Natural killer cell (primary cell): Measurements from ENCODE around the gene OVCA2. TPM values are rescaled to one million over a fixed set of nuclear protein-coding genes. Genes with fewer than 3 reads are reported as not detected.

Experiments used
- ATAC-seq, 3 donors: fragments of 150-1000 bp in 2 of 3; fragments of 200-7000 bp in 1 of 3; cut with Tn5 transposase; 1 replicate in 1 of 3; 2 replicates in 2 of 3; pipeline ENCODE4 v1.10.0; 2021; ENCODE audit warnings: mild to moderate bottlenecking in 2 of 3, moderate library complexity in 2 of 3
- DNase-seq, 2 donors: peaks; one replicate each; pipeline versions ENCODE4 v3.0.0 to v3.0.0-alpha.2; 2013 to 2021; ENCODE audit warnings: mixed read lengths in 1 of 2
- H3K27ac ChIP-seq: one replicate; pipeline ENCODE4 v1.5.1; 2013; ENCODE audit warnings: mild to moderate bottlenecking, low read length
- H3K27me3 ChIP-seq: one replicate; pipeline ENCODE4 v1.6.1; 2013; ENCODE audit warnings: low read length; ENCODE audit not compliant: control insufficient read depth, insufficient read depth
- H3K36me3 ChIP-seq: one replicate; pipeline ENCODE4 v1.6.1; 2013; ENCODE audit warnings: low read length; ENCODE audit not compliant: control insufficient read depth, insufficient read depth
- H3K4me1 ChIP-seq: one replicate; pipeline ENCODE4 v1.6.1; 2013; ENCODE audit warnings: low read length; ENCODE audit not compliant: control insufficient read depth, insufficient read depth
- H3K4me3 ChIP-seq: one replicate; pipeline ENCODE4 v1.5.1; 2013; ENCODE audit warnings: low read length
- H3K9me3 ChIP-seq: one replicate; pipeline ENCODE4 v1.6.1; 2013; ENCODE audit warnings: low read length; ENCODE audit not compliant: control insufficient read depth, insufficient read depth
- H3K27ac Mint-ChIP-seq, 2 donors: one replicate each; pipeline ENCODE4 v1.8.0; 2022; ENCODE audit warnings: mild to moderate bottlenecking in 2 of 2, mixed read lengths in 2 of 2, moderate library complexity in 1 of 2
- H3K27me3 Mint-ChIP-seq, 2 donors: one replicate each; pipeline ENCODE4 v1.8.0; 2022; ENCODE audit warnings: low read depth in 2 of 2, mixed read lengths in 2 of 2
- H3K36me3 Mint-ChIP-seq: one replicate; pipeline ENCODE4 v1.8.0; 2022; ENCODE audit warnings: mixed read lengths
- H3K4me1 Mint-ChIP-seq, 2 donors: one replicate each; pipeline ENCODE4 v1.8.0; 2022; ENCODE audit warnings: mixed read lengths in 2 of 2
- H3K4me3 Mint-ChIP-seq: one replicate; pipeline ENCODE4 v1.8.0; 2022; ENCODE audit warnings: mild to moderate bottlenecking, moderate library complexity, mixed read lengths
- H3K9me3 Mint-ChIP-seq, 2 donors: one replicate each; pipeline ENCODE4 v1.8.0; 2022; ENCODE audit warnings: mixed read lengths in 2 of 2
- WGBS: methylation state at CpG from one replicate; pipeline ENCODE4 v1.1.7; 2013; ENCODE audit warnings: missing lambda C conversion rate; ENCODE audit not compliant: insufficient coverage; 5-methylcytosine and 5-hydroxymethylcytosine counted together
- intact Hi-C: fragments of 100-400 bp; cut with micrococcal nuclease; formaldehyde crosslinking; loops from one replicate; pipeline ENCODE4 v1.14.2; 2022
- total RNA-seq, 4 donors: library from RNA; stranded (reverse); fragments of 120-200 nt in 1 of 4; gene quantifications; one replicate each; pipeline versions ENCODE4 v1.2.3 to v1.2.4, GENCODE V29; 2013 to 2022
- TF ChIP-seq, protein P1 (sequence below): fragments of 200-600 bp; IDR thresholded peaks from one replicate; pipeline ENCODE4 v1.8.0; 2022; ENCODE audit warnings: antibody characterized with exemption

Gene OVCA2
- total RNA-seq, 3 donors from 2014 or later (not counting 1 experiment from before 2014, with no cell fraction given): 27.9 to 33.8 (median 28.5) TPM

DNA sequence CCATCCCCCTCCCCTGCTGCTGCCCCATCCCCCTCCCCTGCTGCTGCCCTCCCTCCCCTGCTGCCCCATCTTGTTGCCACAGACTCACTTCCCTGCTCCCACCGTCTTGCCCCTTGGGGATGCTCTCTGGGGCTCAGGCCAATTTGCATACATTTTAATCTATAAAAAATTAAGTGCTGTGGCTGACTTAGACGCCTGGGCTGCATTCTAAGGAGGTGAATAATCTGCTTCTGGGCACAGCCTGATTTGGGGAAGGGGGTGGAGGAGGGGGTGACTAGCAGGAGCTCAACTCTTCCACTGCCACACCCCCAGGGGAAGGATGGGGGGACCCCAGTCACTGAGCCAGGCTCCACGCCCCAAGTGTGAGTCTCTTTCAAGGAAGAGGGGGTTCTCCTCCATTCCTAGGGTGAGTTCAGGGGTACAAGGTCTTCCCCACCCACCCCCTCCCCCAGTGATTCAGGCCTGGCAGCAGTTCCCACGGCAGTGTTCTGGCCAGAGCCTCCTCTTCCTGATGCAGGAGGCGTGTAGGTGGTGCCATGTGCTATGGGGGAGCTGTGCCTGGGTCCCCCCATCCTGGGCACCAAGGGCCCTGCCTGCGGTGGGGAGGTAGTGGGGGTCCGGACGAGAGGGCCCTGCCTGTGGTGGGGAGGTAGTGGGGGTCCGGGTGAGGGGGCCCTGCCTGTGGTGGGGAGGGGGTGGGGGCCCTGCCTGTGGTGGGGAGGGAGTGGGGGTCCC is 6.8 kb upstream of the OVCA2 start:
- no peaks in the 10 kb centered on the region for H3K27me3 Mint-ChIP-seq
- H3K4me1 Mint-ChIP-seq: peaks cover 11% of the 10 kb centered on the region in 2 donors
- TF ChIP-seq, protein P1, sequence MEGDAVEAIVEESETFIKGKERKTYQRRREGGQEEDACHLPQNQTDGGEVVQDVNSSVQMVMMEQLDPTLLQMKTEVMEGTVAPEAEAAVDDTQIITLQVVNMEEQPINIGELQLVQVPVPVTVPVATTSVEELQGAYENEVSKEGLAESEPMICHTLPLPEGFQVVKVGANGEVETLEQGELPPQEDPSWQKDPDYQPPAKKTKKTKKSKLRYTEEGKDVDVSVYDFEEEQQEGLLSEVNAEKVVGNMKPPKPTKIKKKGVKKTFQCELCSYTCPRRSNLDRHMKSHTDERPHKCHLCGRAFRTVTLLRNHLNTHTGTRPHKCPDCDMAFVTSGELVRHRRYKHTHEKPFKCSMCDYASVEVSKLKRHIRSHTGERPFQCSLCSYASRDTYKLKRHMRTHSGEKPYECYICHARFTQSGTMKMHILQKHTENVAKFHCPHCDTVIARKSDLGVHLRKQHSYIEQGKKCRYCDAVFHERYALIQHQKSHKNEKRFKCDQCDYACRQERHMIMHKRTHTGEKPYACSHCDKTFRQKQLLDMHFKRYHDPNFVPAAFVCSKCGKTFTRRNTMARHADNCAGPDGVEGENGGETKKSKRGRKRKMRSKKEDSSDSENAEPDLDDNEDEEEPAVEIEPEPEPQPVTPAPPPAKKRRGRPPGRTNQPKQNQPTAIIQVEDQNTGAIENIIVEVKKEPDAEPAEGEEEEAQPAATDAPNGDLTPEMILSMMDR: no peak
- no peak for ATAC-seq
- no peaks in the 10 kb centered on the region for H3K9me3 Mint-ChIP-seq
- H3K36me3 ChIP-seq: peaks cover 29% of the 10 kb centered on the region
- intact Hi-C loops: loop anchor here (10.0 kb wide), 1 partner anchor 320 kb away; the partner anchor contains the start of gene TLCD2
- no peak for DNase-seq
- H3K4me1 ChIP-seq: peaks cover 14% of the 10 kb centered on the region
- no peak overlapping the region for H3K4me3 ChIP-seq
- no peaks in the 10 kb centered on the region for H3K27me3 ChIP-seq
- H3K27ac ChIP-seq: no peak overlapping the region
- no peak overlapping the region for H3K4me3 Mint-ChIP-seq
- no peaks in the 10 kb centered on the region for H3K9me3 ChIP-seq
- H3K27ac Mint-ChIP-seq: no peak overlapping the region
- WGBS: 71% methylated on average over 6 of the region's 9 CpGs
- H3K36me3 Mint-ChIP-seq: no peaks in the 10 kb centered on the region

DNA sequence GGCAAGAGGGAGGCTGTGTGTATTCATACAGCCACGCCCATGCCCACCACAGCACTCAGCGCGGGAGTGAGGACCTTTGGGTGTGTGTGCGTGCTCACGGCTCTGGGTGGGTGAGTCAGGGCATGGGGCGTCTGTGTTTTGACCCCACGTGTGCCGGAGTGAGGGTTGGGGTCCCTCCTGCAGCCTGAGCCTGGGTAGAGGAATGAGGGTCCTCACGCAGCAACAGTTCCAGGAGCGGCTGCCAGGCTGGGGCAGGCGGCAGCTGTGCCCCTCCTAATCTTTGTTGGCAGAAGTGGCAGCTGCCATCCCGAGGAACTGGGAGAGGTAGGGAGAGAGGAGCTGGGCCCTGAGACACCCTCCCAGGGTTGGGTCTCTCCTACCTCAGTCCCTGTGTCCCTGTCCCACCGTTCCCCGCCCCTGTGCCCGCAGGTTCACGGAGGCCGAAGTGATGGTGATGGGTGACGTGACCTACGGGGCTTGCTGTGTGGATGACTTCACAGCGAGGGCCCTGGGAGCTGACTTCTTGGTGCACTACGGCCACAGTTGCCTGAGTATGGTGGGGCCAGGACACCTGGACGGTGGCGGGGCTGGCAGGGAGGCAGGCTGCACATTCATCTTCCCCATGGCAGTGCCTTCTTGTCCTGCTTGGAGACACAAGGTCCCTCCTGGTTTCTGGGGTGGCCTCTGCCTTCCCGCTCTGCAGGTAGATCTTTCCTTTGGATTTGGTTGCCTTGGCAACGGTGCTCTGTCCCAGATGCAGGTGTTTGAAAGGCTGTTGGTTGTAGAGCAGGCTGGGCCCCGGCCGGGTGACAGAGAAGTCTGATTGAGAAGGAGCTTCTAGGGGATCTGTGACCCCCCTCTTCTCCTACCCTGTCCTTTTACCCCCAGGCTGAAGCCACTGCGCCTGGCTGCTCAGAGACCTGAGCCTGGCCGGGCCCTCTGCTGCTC is 6.0 kb upstream of the OVCA2 start:
- no peak overlapping the region for H3K27ac Mint-ChIP-seq
- ATAC-seq: no peak
- Histone ChIP-seq H3K36me3 (peaks cover 29% of the 10 kb centered on the region), H3K4me1 (peaks cover 8% of the 10 kb centered on the region), H3K4me3 (no peak overlapping the region), H3K27ac (no peak overlapping the region), H3K27me3 (no peaks in the 10 kb centered on the region), H3K9me3 (no peaks in the 10 kb centered on the region)
- DNase-seq: no peak
- 97% methylated on average over 28 of the region's 29 CpGs for WGBS
- intact Hi-C loops: loop anchor here (10.0 kb wide), 1 partner anchor 321 kb away; the partner anchor contains the start of gene TLCD2
- H3K9me3 Mint-ChIP-seq: no peaks in the 10 kb centered on the region
- peaks cover 2 to 3% of the 10 kb centered on the region in 2 donors for H3K4me1 Mint-ChIP-seq
- H3K36me3 Mint-ChIP-seq: no peaks in the 10 kb centered on the region
- TF ChIP-seq, protein P1: no peak
- H3K4me3 Mint-ChIP-seq: no peak overlapping the region
- H3K27me3 Mint-ChIP-seq: no peaks in the 10 kb centered on the region

DNA sequence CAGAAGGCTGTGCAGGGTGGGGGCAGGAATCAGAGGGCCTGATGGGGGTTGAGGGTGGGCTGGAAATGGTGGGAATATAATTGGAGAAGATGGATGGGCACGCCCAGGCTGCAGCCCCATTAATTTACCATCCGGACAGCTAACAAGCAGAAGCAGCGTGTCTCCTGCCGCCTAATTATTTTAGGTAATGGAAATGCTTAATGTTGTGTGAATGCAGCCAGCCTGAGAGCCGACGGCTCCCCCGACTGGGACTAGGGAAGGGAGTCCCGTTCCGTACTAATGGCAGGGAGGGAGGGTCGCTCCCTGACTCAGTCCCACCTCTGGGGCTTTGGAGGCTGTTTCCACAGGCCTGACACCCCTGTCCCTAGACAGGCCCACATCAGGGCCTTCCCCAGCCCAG is 4.7 kb upstream of the OVCA2 start:
- Histone ChIP-seq H3K4me1 (peaks cover 9% of the 10 kb centered on the region), H3K9me3 (no peaks in the 10 kb centered on the region), H3K27me3 (no peaks in the 10 kb centered on the region), H3K4me3 (no peak overlapping the region), H3K36me3 (peaks cover 29% of the 10 kb centered on the region), H3K27ac (no peak overlapping the region)
- no peak overlapping the region for H3K27ac Mint-ChIP-seq
- ATAC-seq: no peak
- 97% methylated on average over 10 of the region's 10 CpGs for WGBS
- TF ChIP-seq, protein P1: no peak
- H3K4me1 Mint-ChIP-seq: peaks cover 4% of the 10 kb centered on the region in 2 donors
- intact Hi-C loops: loop anchor here (10.0 kb wide), 1 partner anchor 322 kb away; the partner anchor contains the start of gene TLCD2
- H3K27me3 Mint-ChIP-seq: no peaks in the 10 kb centered on the region
- H3K9me3 Mint-ChIP-seq: no peaks in the 10 kb centered on the region
- H3K4me3 Mint-ChIP-seq: no peak overlapping the region
- DNase-seq: no peak
- no peaks in the 10 kb centered on the region for H3K36me3 Mint-ChIP-seq
